Left ventricle myocardium superior (tissue), 1 donor: ENCODE results near the gene LPAR2. TPM values are rescaled to one million over a fixed set of nuclear protein-coding genes. Genes with fewer than 3 reads are reported as not detected.
A peak's percentile ranks its signal among the peaks of the same experiment; 100 is the strongest.
"Not testable (repeated sequence)": the region's sequence is repeated elsewhere in the genome, so short reads cannot be mapped to it uniquely, and the experiment has no call there.

Experiments used
- ATAC-seq: fragments of 200-7000 bp; cut with Tn5 transposase; one replicate; pipeline ENCODE4 v1.9.1; 2020; ENCODE audit warnings: mild to moderate bottlenecking, moderate library complexity
- DNase-seq: peaks from one replicate; pipeline ENCODE4 v3.0.0-alpha.2; 2020
- intact Hi-C: fragments of 100-400 bp; cut with micrococcal nuclease; formaldehyde crosslinking; loops from one replicate; pipeline ENCODE4 v1.11.0; 2022
- total RNA-seq: library from RNA; stranded (reverse); fragmentation: NEBNext Ultra II Directional; extraction: Animal tissue kit (Norgen Biotek cat#: 25700); gene quantifications from one replicate; pipeline ENCODE4 v1.2.1, GENCODE V29; 2021
- donor health status: DM: no; HTN: yes; CAD: no; lungs with severe emphysema.

Gene LPAR2
- total RNA-seq, 1 donor from 2014 or later = 1.6 TPM

DNA sequence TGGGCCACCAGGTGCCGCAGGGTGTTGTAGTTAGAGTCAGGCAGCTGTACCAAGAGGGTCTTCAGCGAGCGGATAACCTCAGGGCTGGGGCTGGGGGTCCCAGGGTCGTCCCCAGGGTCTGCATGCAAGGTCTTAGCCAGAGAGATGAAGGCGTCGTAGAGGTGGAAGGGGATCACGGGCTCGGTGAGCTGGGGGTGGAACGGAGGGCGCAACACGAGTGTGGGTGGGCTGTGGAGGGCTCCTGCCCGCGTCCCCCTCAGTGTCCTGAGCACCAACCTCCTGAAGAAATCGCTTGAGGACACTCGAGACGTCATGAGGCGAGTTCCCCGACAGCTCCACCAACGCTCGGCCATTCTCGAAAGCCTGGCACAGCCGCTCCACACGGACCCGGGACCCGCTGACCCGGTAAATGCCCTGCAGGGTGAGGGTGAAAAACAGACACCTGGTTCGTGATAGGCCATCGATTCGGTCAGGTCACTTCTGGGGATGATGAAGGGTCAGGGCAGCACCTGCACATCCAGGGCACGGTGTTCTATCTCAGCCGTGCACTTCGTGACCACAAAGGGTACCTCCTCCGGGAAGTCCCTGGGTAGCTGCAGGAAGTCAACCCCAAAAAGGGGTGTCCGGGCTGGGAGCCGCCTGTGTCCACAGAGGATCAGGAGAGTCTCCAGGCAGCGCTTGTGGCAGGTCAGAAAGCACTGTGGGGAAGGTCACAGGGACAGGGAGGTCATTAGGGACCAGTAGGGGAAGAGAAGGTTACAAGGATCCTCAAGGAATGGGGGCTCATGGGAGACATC lies 6.7 kb upstream of the LPAR2 start:
- no peak for DNase-seq
- intact Hi-C loops = no loop called here
- no peak for ATAC-seq

DNA sequence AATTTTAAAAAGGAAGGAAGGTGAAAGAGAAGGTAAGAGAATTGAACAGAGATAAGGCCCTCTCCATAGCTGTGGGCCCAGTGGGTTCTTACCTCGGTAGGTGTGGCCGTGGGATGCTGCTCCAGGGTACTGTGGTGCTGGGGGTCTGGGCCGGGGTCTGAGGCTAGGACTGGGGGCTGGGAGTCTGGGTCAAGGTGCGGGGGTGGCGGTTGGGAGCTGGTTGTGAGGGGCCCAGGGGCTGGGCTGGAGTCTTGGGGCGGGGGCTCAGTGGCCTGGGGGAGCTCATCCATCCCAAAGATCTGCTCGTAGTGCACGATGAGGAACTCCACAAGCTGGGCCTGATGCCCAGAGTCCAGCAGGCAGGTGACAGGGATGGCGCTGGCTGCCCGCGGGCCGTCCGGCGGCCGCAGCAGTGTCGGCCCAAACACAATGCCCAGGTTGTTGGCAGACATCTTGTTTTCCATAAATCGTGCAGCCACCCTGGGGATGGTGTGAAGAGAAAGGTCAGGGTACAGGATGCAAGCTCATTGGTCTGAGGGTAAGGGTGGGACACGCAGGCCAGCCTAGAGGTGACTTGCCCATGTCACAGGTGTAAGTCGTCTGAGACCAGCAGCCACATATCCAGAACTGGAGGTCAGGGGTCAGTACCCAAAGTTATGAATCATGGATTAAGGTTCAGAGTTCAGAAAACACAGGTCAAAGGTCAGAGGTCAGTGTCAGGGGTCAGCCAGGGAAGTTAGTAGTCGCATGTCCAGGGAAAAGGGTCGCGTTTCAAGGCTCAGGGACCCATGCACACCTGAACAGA lies 5.9 kb upstream of the LPAR2 start:
- ATAC-seq (no peak), DNase-seq (no peak)
- intact Hi-C loops = no loop called here

GRCh38 chr19:19632661-19633060 lies 4.6 kb upstream of the LPAR2 start:
- DNase-seq (no peak), ATAC-seq (no peak)
- intact Hi-C loops = no loop called here

DNA sequence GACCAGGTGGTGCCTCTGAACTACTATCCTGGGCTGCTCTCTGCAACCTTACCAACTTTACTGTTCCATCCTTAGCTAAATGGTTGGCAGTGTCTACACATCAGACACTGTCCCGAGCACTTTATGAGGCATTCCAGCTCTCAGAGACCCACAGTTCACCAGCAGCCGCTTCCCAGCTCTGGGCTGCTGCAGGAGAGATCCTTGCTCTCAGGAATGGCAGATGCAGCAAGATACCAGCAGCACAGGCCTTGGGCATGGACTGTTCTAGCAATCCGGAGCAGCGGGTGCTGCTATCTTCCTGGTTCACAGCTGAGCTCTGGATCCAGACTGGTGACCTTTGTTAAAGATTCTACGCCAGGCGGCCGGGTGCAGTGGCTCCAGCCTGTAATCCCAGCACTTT lies 3.3 kb upstream of the LPAR2 start:
- ATAC-seq = no peak
- intact Hi-C loops = no loop called here

GRCh38 chr19:19630426-19630825 lies 2.4 kb upstream of the LPAR2 start:
- DNase-seq = no peak
- intact Hi-C loops = no loop called here
- no peak for ATAC-seq

More for the DNA sequence above, 3.3 kb upstream of the LPAR2 start:
- no peak for DNase-seq

DNA sequence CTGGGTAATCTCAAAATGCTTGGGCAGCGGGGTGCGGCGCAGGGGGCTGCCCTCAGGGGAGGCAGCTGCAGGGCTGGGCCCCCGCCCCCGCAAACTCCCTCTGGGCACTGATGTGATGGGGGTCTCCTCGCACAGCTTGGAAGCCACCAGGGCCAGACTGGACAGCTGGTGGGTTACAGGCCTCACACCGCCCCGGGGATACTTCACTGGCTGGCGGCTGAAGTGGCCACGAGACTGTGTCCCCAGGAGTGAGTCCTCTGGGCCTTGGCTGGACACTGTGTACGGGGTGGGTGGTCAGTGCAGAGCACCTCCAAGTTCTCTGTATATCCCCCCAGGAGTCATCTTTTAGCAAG lies 2.0 kb upstream of the LPAR2 start:
- DNase-seq (no peak), ATAC-seq (no peak)
- intact Hi-C loops = no loop called here

DNA sequence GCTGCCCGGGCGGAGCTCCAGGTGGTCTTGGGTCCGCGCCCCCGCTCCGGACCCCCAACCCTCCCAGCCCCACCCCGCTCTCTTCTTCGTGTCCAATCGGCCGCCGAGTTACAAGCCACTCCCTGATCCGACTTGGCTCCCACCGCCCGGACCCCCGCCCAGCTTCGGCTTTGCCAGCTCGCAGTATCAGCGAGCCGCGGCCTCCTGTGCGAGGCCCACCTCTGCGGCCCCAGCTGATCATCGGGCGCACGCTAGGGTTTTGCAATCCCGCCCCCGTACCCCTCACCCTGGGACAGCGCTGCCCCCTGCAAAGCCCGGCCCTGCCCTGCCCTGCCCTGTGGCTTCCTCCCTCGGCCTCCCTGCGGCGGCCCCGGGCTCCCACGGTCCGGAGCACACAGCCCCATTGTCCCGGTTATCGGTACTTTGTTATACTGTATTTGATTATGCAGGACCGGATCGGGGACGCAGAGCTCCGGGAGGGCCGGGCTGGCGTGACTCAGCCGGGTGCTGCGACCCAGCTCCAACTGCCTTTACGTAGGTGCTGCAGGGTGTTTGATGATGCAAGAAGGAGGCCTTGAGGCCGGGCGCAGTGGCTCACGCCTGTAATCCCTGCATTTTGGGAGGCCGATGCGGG lies 598 bp upstream of the LPAR2 start:
- DNase-seq (no peak), ATAC-seq (peak; percentile 42)
- intact Hi-C loops = no loop called here

DNA sequence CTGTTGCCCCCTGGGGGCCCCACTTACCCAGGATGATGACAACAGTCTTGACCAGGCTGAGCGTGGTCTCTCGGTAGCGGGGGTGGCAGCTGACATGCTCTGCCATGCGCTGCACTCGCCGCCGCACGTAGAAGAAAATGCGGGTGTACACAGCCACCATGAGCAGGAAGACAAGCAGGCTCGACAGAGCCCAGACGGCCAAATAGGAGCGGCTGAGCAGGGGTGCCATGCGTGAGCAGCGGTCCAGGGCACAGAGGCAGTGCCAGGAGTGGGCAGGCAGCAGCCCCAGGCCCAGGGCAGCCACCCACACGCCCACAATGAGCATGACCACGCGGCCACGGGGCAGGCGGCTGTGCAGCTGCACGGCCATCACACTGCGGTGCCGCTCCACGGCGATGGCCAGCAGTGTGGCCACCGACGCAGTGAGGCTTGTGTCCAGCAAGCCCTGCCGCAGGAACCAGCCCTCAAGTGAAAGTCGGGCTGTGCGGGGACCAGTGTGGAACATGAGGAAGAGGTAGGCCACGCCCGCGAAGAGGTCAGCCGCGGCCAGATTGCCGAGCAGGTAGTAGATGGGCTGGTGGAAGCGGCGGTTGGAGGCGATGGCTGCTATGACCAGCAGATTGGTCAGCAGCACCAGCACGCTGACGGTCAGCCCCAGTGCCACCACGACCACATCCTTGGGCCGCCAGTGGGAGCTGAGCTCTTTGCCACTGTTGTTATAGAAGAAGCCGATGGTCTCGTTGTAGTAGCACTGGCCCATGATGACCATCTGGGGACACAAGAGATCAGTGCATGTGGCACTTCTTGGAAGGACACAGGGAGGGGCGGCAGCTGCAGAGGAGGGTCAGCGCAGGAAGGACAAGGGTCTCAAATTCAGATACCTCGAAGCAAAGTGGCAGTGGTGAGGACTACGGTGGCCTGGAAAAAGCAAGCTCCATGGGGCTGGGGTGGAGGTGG lies 1.2 kb downstream of the LPAR2 start:
- intact Hi-C loops = no loop called here
- ATAC-seq (no peak), DNase-seq (no peak)

GRCh38 chr19:19624032-19624570 lies 3.9 kb downstream of the LPAR2 start:
- DNase-seq = no peak
- no peak for ATAC-seq
- intact Hi-C loops = no loop called here

DNA sequence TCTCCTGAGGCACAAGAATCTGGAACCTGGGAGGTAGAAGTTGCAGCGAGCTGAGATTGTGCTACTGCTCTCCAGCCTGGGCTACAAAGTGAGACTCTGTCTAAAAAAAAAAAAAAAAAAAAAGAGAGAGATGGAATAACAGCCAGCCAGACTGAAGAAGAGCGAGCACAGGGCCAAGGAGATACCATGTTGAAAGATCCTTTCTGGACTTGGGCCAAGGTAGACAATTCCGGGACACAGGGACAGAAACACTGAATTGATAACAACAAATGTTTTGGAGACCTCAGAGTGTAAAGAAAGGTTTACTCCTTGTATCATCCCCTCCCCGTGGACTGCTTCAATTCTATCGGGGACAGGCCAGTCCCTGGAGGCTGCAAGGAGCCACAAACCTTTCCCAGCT lies 4.6 kb downstream of the LPAR2 start:
- ATAC-seq (no peak), DNase-seq (no peak)
- intact Hi-C loops = no loop called here

DNA sequence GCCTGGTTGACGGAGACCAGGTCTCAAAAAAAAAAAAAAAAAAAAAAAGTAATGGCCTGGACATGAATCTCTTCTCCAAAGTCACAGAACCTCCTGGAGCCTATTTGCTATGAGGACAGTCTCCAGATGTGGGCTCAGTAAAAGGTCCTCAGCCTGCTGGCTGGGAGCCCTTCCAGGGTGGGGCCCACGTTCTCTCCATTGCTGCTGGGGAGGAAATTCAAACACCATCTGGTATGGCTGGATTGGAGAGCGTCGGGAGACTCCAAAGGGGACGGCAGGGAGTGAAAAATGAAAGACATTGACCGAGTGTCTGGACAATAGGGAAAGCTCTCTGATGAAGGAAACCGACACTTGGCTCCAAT lies 8.2 kb downstream of the LPAR2 start:
- intact Hi-C loops = no loop called here
- no peak for DNase-seq
- ATAC-seq = no peak

DNA sequence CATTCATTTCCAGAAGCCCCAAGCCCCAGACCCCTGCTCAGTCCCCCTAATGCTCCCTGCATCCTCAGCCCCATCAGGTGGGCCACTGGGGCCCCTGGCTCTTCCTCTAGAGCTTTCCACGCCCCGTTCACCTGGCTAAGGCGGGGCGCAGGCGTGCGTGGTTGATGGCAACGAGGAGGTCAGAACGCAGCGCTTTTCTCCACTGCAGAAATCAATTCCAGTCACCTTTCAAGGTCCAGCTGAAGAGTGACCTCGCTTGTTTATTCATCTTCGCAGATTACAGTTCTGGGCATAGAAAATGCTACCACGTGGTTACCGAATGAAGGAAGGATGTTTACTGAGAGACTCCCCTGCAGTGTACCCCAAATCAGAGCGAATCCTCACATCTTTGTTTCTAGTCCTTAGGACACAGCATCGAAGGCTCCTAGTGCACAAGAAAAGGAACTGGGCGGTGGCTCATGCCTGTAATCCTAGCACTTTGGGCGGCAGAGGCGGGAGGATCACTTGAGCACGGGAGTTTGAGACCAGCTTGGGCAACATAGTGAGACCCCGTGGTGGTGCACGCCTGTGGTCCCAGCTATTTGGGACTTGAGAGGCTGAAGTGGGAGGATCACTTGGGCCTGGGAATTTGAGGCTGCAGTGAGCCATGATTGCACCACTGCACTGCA lies 8.7 kb downstream of the LPAR2 start:
- intact Hi-C loops = no loop called here
- DNase-seq = no peak
- no peak for ATAC-seq

DNA sequence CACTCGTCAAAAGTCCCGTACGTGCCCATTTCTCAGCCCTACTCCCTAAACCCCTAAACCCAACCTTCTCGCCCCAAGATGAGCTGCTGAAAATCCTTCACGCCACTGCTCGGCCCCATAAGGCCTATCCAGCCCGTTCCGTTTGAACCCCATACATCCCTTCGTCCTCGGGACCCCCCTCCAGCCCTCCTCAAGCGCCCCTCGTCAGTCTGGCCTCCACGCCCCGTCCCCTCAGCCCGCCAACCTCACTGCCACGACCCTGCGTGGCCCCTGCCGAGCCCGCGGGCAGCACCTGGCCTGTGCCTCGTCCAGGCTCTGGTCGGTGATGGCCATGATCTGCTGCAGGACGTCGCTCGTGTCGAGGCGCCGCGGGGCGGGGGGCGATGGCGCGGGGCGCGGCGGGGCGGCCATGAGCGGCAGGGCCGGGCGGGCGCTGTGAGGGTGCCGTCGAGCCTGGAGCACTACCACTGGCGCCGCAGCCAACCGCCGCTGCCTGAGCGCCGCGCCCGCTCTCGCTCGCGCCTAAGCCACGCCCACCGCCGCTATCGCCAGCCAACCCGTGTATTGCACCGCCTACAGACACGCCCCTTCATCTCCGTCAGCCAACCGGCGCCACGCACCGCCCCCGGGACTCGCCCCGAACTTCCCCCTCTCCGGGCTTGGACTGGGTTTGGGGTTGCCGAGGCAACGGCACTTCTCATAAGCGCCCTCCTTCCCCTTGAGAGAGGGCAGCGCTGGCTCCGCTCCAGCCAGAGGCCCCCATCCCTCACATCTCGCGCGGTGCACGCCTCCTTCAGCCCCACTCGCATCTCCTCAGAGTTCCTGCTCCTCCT lies 9.6 kb downstream of the LPAR2 start, which contains the start of gene PBX4:
TSS of gene PBX4 (minus strand) at position 469 of the 833 bp plus-strand sequence. CDS start at position 411, 58 bp downstream.
- intact Hi-C loops = no loop called here
- peak; percentile 97 for ATAC-seq
- peak; percentile 93 for DNase-seq

- ATAC-seq (no peak), DNase-seq (no peak)
- intact Hi-C loops = no loop called here
Measured at GRCh38 chr19:19615086-19615485, 12.9 kb downstream of the LPAR2 start.

- ATAC-seq (no peak), DNase-seq (no peak)
- intact Hi-C loops = no loop called here
Measured at GRCh38 chr19:19613506-19613905, 14.5 kb downstream of the LPAR2 start.

DNA sequence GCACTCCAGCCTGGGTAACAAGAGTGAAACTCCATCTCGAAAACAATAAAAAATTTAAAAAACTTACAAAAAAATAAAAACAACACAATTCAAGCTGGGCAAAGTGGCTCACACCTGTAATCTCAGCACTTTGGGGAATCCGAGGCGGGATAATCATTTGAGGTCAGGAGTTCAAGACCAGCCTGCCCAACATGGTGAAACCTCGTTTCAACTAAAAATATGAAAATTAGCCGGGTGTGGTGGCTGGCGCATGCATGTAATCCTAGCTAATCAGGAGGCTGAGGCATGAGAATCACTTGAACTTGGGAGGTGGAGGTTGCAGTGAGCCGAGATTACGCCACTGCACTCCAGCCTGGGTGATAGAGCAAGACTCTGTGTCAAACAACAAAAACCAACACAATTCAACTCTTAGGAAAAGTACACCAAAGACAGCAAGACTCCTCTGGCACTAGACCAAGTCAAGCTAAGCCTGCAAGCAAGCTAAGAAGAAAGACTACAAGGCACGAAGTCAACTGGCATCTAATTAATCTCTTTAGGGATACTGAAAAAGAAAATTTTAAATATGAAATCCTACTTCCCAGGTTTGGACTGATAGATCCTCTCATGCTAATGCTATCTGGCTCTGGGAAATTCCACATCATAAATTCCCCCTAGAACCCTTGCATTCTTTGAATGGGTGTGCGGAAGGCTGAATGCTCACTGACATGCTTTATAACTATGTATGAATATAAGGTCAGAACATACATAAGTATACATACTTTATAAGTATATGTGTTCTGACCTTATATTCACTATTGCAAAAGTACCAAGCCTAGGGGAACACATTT lies 17.4 kb downstream of the LPAR2 start:
- intact Hi-C loops = no loop called here
- DNase-seq (no peak), ATAC-seq (no peak)

GRCh38 chr19:19606686-19607085 lies 21.3 kb downstream of the LPAR2 start:
- ATAC-seq, intact Hi-C loops, DNase-seq: not testable (repeated sequence)
